LHCN-M2 (cell line): Measurements from ENCODE around the gene GPR150. TPM values are rescaled to one million over a fixed set of nuclear protein-coding genes. Genes with fewer than 3 reads are reported as not detected.
"Not testable (repeated sequence)": the region's sequence is repeated elsewhere in the genome, so short reads cannot be mapped to it uniquely, and the experiment has no call there.

Experiments
- DNase-seq: peaks from one replicate; pipeline ENCODE4 v3.0.0-alpha.2; 2012; ENCODE audit warnings: low read depth
- total RNA-seq: library from RNA; depleted of rRNA; stranded (reverse); fragments of >200 nt; gene quantifications from 2 replicates; pipeline ENCODE4 v1.2.3, GENCODE V29; 2014

The GPR150 gene
- total RNA-seq, 1 experiment from 2014 or later, result 1.3 TPM

DNA sequence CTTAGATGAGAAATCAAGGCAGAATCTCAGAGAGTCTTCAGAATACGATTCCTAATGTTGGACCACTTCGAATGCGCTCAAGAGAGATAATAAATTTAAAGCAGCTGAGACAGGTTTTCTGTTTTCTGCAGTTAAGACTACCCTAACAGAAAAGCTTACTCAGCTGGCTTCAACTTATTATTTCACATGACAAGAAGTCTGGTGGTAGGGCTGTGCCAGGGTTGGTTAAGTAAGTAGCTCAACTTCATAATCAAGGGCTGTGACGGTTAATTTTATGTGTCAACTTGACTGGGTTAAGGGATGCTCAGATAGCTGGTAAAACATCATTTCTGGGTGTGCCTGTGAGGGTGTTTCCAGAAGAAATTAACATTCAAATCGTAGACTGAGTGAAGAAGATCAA lies 3.8 kb downstream of the GPR150 start:
- DNase-seq, result no peak

DNA sequence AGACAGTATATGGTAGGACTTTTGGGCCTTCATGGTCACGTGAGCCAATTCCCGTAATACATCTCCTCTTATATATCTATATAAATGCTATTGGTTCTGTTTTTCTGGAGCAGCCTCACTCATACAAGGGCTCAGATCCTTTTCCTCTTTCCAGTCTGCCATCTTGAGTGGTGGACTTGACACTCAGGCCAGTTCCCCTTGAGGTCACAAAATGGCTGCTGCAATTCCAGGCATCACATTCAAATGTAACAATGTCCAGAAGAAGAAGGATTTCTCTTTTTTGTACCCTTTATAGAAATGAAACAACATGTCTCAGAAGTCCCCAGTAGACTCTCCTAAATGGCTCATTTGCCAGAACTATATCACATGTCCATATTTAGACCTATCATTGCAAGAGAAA lies 4.5 kb downstream of the GPR150 start:
- no peak for DNase-seq

DNA sequence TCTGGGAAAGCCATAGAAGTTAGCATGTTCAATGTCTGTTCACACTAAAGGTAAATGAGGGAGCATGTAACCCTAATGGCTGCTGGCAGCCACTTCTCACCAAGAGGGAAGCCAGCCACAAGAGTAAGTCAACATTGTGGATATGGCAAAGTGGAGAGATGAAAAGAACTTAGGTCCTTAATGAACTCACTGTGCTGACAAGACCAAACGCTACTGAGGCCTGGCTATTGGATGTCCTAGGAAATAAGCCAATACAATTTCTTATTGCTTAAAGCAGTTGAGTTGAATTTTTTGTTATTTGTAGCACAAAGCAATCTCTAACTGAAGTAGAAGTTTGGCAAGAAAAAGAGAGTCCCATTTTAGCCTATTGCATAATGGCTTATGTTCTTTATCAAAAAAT lies 6.8 kb downstream of the GPR150 start:
- DNase-seq, result no peak

GRCh38 chr5:95627971-95628810 lies 8.3 kb downstream of the GPR150 start:
- DNase-seq, result no peak

- no peak for DNase-seq
Measured at GRCh38 chr5:95628933-95629332, 9.0 kb downstream of the GPR150 start.

DNA sequence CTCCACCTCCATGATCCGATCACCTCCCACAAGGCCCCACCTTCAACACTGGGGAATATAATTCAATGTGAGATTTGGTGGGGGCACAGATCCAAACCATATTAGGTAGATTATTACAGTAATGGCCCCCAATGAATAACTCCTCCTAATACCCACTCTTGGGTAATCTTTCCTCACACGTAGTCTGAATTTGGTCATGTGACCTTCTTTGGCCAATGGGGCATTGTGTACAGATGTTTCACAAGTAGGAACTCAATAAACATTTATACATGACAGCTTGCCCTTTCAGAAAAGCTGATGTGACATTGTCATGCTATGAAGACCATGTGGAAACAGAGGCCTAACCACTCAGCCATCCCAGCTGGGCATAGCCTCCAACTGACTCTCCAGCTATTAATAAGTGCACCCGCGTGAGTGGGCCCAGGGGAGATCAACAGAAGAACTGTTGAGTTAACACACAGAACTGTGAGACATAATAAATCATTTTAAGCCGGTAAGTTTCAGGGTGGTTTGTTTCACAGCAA lies 10.6 kb downstream of the GPR150 start:
- DNase-seq, result no peak

- DNase-seq, result peak; percentile 90
Measured at GRCh38 chr5:95631255-95631958, 11.5 kb downstream of the GPR150 start.

GRCh38 chr5:95631991-95632675 lies 12.2 kb downstream of the GPR150 start:
- peak; percentile 91 for DNase-seq

DNA sequence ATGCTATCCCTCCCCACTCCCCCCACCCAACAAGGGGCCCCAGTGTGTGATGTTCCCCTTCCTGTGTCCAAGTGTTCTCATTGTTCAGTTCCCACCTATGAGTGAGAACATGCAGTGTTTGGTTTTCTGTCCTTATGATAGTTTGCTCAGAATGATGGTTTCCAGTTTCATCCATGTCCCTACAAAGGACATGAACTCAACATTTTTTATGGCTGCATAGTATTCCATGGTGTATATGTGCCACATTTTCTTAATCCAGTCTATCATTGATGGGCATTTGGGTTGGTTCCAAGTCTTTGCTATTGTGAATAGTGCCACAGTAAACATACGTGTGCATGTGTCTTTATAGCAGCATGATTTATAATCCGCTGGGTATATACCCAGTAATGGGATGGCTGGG lies 13.1 kb downstream of the GPR150 start:
- DNase-seq, result not testable (repeated sequence)

GRCh38 chr5:95633671-95634070 lies 13.8 kb downstream of the GPR150 start:
- DNase-seq, result no peak

GRCh38 chr5:95634081-95634480 lies 14.2 kb downstream of the GPR150 start:
- DNase-seq, result no peak

DNA sequence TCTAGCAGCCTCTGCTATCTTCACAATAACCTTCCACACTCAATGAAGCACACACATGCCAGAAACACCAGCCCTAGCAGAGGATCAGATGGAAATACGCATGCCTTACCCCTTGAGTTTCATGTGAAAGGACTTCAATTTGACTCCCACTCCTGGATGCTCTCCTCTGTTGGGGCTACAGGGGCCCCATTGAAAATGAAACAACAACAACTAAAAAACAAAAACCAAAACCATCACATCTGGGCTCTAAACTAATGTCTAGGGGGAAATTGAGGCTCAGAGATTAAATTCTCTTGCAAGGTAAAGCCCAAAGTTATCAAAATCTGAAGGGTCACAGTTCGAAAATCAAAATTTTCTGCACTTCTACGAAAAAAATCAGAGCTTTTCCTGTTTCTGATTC lies 18.7 kb downstream of the GPR150 start:
- DNase-seq, result no peak

DNA sequence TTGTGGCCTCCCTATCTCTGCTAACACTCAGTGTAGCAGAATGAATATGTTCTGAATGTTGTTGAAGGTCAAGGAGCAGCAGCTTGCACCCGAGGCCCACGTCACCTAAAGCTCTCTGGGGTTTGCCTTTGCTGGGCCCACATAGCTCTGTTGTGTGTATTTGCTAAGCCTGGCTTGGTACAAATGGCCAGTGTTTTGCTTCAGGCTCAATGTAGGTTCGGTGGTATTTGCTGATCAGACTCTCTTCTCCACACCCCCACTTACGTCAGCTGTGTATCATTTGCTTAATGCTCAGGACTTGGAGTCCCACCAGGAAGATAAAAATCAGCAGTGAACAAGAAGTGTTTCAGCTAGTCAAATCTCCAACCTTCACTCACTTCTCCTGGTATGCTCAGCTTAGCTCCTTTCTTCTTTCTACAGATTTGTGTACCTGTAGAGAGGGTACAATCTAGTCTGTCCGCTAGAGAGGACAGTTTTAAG lies 21.9 kb downstream of the GPR150 start:
- DNase-seq, result no peak

DNA sequence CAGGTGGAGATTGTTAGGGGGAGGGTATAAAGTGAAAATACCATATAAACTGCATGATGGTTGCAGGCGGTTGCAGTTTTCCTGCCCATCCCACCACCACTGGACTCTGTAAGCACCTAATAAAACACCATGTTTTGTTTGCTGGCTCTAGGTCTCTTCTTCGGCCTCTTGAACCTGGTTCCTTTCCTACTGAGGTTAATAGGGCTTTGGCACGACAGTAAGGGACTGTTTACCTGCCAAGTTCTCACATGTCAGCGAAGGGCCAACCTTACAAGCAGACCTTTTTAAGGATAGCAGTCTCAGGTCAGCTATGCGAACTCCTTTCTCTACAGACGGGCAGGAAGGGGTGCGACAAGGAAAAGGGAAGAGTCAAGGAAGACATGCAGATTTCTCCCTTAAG lies 23.3 kb downstream of the GPR150 start:
- DNase-seq, result no peak

DNA sequence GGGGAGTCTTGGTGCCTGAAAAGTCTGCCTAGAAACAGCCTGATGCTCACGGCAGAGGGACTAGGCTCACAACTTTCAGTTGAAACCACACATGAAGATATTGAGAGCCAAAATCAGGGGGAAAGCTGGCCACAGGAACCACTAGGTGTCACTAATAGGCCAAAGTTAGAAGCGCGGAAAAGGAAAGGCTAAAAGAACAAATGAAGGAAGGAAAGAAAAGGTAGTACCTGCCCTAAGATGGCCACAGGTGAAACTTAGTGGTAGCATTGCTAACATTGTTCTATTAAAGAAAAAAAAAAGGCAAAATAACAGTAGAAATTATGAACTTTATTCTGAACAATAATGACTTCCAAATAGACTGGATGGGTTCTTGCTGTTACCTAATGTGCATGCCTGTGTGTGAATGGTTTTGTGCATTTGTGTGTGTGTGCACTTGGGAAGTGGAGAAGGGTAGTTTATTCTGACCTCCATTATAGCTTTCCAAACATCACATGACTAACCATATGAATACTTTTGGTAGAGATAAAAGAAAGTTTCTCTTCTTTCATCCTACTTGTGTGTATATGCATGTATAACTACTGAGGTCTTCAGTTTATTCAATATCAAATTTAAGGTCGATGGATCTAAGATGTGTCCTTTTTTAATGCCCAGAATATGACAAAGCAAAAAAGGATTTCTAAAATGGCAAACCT lies 24.6 kb downstream of the GPR150 start:
- peak; percentile 69 for DNase-seq

- not testable (repeated sequence) for DNase-seq
Measured at GRCh38 chr5:95646226-95646568, 26.3 kb downstream of the GPR150 start.

GRCh38 chr5:95646569-95647431 lies 26.9 kb downstream of the GPR150 start, which contains the start of gene RFESD:
TSS of gene RFESD (plus strand) at chr5:95646777. CDS start at chr5:95652272, 5,495 bp downstream.
- peak; percentile 97 for DNase-seq

- DNase-seq, result no peak
Measured at GRCh38 chr5:95647886-95648860, 28.3 kb downstream of the GPR150 start.

DNA sequence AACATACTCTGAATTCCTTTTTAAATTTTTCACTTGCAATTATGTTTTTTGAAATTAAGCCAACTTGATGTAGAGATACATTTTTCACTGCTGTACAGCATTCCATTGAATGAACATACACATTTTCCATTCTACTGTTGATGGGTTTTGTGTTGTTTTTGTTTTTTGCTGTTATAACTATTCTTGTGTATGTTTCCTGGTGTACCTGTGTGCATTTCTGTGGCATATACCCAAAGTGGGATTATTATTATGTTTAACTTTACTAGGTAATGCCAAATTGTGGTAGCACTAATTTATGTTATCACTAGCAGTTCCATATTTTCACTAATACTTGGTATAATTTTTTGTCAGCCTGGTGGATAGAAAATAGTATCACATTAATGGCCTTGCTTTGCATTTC lies 29.4 kb downstream of the GPR150 start:
- DNase-seq, result no peak
